NCI-H69 (cell line): Measurements from ENCODE around the gene ODAD3.
A peak's percentile ranks its signal among the peaks of the same experiment; 100 is the strongest.
"Not testable (repeated sequence)": the region's sequence is repeated elsewhere in the genome, so short reads cannot be mapped to it uniquely, and the experiment has no call there.

Experiments used
- DNase-seq: peaks from one replicate; lab custom pipeline; 2025; lab: John Stamatoyannopoulos, UW

ODAD3 gene

DNA sequence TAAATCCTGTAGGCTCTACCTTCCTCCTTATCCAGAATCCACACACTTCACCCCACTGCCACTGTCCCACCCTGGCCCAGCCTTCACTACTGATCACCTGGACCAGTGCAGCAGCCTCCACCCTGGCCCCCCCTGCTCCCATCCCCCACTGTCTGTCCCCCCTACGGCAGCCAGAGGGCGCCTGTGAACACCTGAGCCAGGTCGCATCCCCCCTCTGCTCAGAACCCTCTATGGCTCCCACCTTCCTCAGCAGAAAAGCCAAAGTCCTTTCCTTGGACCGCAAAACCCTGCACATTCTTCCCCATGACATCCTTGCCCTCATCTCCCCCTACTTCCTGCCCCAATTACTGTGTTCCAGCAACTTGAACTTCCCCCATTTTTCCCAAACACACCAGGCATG, 25.3 kb upstream of the ODAD3 start:
- no peak for DNase-seq

DNA sequence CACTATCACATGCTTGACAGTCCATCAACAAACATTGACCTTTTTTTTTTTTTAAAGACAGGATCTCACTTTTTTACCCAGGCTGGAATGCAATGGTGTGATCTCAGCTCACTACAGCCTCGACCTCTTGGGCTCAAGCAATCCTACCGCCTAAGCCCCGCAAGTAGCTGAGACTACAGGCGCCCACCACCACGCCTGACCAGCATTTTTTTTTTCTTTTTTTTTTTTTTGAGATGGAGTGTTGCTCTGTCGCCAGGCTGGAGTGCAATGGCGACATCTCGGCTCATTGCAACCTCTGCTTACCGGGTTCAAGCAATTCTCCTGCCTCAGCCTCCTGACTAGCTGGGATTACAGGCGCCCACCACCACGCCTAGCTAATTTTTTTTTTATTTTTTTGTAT, 24.0 kb upstream of the ODAD3 start:
- DNase-seq: not testable (repeated sequence)

GRCh38 chr19:11458236-11458900, 23.4 kb upstream of the ODAD3 start:
- no peak for DNase-seq

DNA sequence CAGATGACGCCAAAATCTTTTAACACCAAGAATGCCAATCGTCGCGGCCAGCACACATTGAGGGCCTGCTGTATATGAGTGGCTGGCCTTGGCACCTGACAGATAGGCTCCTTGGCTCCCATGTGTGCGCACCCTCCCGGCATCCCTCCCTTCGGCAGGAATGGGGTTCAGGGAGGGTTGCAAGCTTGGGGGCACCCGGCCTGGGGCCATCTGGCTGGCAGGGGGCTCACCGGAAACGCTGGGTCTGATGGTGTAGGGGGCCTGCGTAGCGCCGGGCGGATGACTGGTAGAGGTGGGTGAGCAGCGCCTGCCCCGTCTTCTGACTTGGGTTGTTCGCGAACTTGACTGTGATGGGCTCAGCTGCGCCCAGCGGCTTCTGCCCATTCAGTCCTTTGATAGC, 22.9 kb upstream of the ODAD3 start:
- no peak for DNase-seq

- DNase-seq: no peak
Measured at GRCh38 chr19:11457115-11457514, 22.2 kb upstream of the ODAD3 start.

DNA sequence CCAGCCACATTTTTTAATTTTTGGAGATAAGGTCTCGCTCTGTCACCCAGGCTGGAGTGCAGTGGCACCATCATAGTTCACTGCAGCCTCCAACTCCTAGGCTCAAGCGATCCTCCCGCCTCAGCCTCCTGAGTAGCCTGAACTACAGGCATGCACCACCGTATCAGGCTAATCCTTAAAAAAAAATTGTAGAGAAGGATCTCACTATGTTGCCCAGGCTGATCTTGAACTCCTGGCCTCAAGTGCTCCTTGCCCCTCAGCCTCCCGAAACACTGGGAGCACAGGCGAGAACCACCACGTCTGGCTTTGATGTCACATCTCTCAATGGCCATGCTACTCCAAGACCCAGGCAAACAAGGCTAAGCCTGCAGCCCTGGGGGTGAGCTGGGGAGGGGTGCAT, 21.7 kb upstream of the ODAD3 start:
- no peak for DNase-seq

- not testable (repeated sequence) for DNase-seq
Measured at GRCh38 chr19:11455233-11455554, 20.3 kb upstream of the ODAD3 start.

- DNase-seq: peak; percentile 18
Measured at GRCh38 chr19:11453468-11454341, 18.8 kb upstream of the ODAD3 start.

- peak; percentile 19 for DNase-seq
Measured at GRCh38 chr19:11452620-11453310, 17.8 kb upstream of the ODAD3 start.

GRCh38 chr19:11451871-11452619, 17.1 kb upstream of the ODAD3 start:
- DNase-seq: no peak

DNA sequence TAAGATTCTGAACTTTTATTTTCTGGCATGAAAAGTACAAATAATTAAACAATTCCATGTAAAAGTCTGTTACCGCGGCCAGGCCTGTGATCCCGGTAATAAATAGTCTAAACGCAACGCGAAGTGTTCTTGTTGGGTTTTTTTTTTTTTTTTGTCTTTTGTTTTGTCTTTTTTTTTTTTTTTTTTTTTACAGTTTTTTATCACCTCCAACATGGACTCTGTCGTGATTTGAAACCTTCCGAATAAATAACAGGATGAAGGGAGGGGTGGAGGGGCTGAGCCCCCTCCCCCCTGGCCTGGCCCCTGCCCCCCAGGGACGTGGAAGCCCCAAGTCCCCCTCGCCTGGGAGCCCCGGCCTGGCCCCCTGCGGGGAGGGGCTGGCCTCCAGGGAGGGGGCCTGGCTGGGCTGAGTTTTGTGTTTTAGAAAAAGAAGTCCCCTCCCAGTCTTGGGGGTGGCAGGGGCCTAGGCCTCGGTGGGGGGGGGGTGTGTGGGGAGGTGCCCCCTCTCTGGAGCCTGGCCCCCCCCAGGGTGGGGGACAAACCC, 16.5 kb upstream of the ODAD3 start:
- DNase-seq: no peak

GRCh38 chr19:11450570-11451326, 15.8 kb upstream of the ODAD3 start:
- DNase-seq: no peak

DNA sequence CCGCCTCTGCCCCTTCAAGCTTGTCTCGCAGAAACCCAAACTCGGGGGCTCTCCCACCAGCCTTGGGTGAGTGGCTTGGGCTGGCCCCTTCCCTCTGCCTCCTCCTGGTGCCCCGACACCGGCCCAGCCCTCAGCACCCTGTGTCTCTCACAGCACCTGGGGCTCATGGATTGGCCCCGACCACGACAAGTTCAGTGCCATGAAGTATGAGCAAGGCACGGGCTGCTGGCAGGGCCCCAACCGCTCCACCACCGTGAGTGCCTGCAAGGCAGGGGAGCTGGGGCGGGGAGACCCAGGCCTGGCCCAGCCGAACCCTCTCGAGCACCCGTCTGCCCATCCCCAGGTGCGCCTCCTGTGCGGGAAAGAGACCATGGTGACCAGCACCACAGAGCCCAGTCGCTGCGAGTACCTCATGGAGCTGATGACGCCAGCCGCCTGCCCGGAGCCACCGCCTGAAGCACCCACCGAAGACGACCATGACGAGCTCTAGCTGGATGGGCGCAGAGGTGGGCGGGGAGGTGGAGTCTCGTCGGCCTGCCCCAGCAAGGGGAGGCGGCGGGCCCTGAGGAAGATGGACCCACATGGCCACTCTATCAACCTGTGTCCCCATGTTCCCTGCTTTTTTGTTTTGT, 14.1 kb upstream of the ODAD3 start:
- no peak for DNase-seq

DNA sequence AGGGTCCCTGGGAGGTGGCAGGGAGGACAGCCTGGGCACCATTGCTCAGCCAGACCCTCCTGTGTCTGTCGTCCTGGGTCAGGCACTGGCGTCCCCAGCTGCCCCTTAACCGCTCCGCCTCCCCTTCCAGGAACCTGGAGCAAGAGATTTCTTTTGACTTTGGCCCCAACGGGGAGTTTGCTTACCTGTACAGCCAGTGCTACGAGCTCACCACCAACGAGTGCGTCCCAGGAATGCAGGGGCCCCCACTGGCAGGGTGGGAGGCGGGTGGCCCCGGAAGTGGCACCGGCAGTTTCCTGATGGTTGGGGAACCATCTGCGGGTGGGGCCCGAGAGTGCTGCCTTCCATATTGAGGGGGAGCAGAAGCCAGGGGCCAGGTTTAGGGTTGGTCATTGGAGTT, 13.5 kb upstream of the ODAD3 start:
- no peak for DNase-seq

DNA sequence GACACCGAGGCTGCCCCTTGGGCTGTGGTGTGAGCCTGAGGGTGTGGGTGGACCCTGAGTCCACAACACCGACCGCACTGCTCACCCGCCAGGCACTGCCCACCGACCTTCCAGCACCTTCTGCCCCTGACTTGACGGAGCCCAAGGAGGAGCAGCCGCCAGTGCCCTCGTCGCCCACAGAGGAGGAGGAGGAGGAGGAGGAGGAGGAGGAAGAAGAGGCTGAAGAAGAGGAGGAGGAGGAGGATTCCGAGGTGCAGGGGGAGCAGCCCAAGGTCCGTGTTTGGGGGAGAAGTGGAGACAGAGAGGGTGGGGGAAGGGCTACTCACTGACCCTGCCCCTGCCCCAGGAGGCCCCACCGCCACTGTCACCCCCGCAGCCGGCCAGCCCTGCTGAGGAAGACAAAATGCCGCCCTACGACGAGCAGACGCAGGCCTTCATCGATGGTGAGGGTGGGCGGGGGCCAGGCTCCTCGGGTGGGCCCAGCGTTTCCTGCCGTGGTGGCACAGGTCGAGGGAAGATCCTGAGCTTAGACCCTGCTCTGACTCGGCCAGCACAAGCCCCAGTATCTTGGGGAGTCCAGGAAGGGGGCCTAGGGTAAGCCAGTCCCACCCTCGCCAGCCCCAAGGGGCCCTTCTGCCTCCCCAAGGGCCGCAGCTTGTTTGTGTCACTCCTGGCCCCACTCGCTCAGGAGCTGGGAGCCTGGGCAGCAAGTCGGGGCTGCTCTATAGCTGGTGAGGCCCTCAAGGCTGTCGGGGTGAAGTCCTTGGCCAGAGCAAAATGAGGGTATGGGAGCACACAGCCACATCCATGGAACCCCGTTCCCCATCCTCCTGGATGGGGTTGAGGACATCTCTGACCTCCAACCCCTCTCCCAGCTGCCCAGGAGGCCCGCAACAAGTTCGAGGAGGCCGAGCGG, 12.7 kb upstream of the ODAD3 start:
- no peak for DNase-seq

DNA sequence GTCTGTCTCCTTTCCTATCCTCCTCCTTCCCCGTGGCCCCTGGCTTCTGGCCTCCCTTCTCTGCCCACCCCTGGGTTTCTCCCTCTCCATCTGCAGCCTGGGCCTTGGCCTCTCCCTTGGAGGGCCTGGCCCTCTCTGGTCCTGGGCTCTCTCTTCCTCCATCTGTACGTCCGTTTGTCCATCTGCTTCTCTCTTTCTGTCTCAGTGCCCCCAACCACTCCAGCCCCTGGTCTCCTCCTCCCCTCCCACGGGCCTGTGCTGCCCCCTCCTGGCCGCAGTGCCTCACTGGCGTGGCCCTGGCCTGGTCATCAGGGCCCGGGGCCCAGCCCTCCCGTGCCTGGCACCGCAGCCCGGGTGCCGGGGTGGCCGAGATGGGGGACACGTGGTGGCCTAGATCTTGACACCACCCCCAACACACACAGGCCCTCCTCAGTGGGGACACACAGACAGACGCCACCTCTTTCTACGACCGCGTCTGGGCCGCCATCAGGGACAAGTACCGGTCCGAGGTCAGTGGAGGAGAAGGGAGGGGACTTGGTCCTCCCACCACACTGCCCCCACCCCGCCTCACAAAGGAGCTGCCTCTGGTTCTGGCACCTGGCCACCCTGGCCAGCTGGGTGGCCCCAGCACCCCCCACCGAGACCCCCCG, 11.9 kb upstream of the ODAD3 start:
- peak; percentile 58 for DNase-seq

- no peak for DNase-seq
Measured at GRCh38 chr19:11446271-11446651, 11.3 kb upstream of the ODAD3 start.

GRCh38 chr19:11445141-11445540, 10.2 kb upstream of the ODAD3 start:
- no peak for DNase-seq

GRCh38 chr19:11444059-11444458, 9.1 kb upstream of the ODAD3 start:
- no peak for DNase-seq
